Measurements from ENCODE around the gene C10orf71.

Gene C10orf71

GRCh38 chr10:49356181-49356580 lies 57.2 kb downstream of the C10orf71 start:
- TF ChIP-seq CTCF (IDR thresholded peaks at IDR 0.05; ENCODE audit: low read depth, low read length) = no peak
- DNase-seq = no peak
- H3K4me3 ChIP-seq (ENCODE audit: low read depth, low read length) = no peak overlapping the region
- H3K36me3 ChIP-seq = no peaks in the 10 kb centered on the region
- no peaks in the 10 kb centered on the region for H3K27me3 ChIP-seq
- H3K4me1 ChIP-seq = peaks cover 13% of the 10 kb centered on the region
- H3K9me3 ChIP-seq = no peaks in the 10 kb centered on the region

- Histone ChIP-seq H3K27me3 (no peaks in the 10 kb centered on the region), H3K4me1 (peaks cover 18% of the 10 kb centered on the region), H3K9me3 (no peaks in the 10 kb centered on the region), H3K4me3 (ENCODE audit: low read depth, low read length) (no peak overlapping the region), H3K36me3 (no peaks in the 10 kb centered on the region)
- DNase-seq = no peak
- TF ChIP-seq CTCF (IDR thresholded peaks at IDR 0.05; ENCODE audit: low read depth, low read length) = no peak
Measured at GRCh38 chr10:49356944-49357343, 58.0 kb downstream of the C10orf71 start.

- Histone ChIP-seq H3K9me3 (no peaks in the 10 kb centered on the region), H3K4me3 (ENCODE audit: low read depth, low read length) (no peak overlapping the region), H3K4me1 (peaks cover 18% of the 10 kb centered on the region), H3K36me3 (no peaks in the 10 kb centered on the region), H3K27me3 (no peaks in the 10 kb centered on the region)
- no peak for DNase-seq
- no peak for TF ChIP-seq CTCF (IDR thresholded peaks at IDR 0.05; ENCODE audit: low read depth, low read length)
Measured at GRCh38 chr10:49357910-49358309, 58.9 kb downstream of the C10orf71 start.

- Histone ChIP-seq H3K27me3 (no peaks in the 10 kb centered on the region), H3K9me3 (no peaks in the 10 kb centered on the region), H3K4me3 (ENCODE audit: low read depth, low read length) (no peak overlapping the region; the same call in 1 of the 2 replicates), H3K4me1 (peaks cover 20% of the 10 kb centered on the region), H3K36me3 (no peaks in the 10 kb centered on the region)
- TF ChIP-seq CTCF (IDR thresholded peaks at IDR 0.05; ENCODE audit: low read depth, low read length) = no peak; the same call in 1 of the 2 replicates
- peak; percentile 92 for DNase-seq
Measured at GRCh38 chr10:49359349-49360270, 60.6 kb downstream of the C10orf71 start.

- H3K4me3 ChIP-seq (ENCODE audit: low read depth, low read length) = peak overlapping the region; percentile 8; the same call in 1 of the 2 replicates
- H3K9me3 ChIP-seq = no peaks in the 10 kb centered on the region
- DNase-seq = peak; percentile 80
- TF ChIP-seq CTCF (IDR thresholded peaks at IDR 0.05; ENCODE audit: low read depth, low read length) = no peak
- no peaks in the 10 kb centered on the region for H3K36me3 ChIP-seq
- H3K4me1 ChIP-seq = peaks cover 21% of the 10 kb centered on the region
- H3K27me3 ChIP-seq = no peaks in the 10 kb centered on the region
Measured at GRCh38 chr10:49360271-49361177, 61.6 kb downstream of the C10orf71 start.

Data from BE2C (cell line).